SU-DHL-6 (cell line): ENCODE data around the gene IPO8.

Experiments
- EZH2phosphoT487 ChIP-seq: fragments of 200-600 bp; sonication (generic), shearing (Covaris generic); conservative IDR thresholded peaks from 2 replicates; pipeline ENCODE4 v1.6.1; 2018; ENCODE audit warnings: mild to moderate bottlenecking, antibody characterized with exemption, low read length, moderate library complexity, mixed read lengths
- TF ChIP-seq, protein P1 (sequence below): fragments of 200-600 bp; sonication (generic); IDR thresholded peaks from one replicate; pipeline ENCODE4 v1.5.1; 2017; ENCODE audit warnings: antibody characterized with exemption, mild to moderate bottlenecking, low read length, moderate library complexity; ENCODE audit not compliant: insufficient read depth, poor library complexity, severe bottlenecking

DNA sequence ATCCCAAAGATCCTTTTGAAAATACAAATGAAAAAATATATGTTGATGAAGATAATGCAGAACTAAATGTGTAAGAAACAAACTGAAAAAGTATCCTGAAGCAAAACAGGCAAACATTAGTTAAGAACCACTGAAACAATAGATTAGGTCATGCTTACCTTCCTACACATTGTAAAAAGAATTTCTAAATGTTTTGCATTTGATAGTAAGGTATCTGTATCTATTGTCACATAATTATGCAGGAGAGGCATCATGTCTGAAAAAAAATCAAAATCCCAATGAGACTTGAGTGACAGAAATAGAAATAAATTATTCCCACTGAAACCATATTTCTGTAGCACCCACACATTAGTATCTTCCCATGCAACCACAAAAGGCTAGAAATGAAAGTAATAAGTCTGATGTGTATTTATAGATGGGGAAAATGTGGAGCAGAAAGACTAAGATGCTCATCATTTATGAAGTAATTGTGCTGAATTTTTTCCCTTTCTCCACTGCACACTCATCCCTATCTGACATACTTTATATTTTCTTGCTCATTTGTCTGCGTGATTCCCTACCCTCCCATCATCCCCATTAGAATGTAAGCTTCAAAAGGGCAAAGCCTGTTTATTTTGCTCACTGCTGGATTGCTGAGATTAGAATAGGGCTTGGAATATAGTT, 43.5 kb downstream of the IPO8 start:
- TF ChIP-seq, protein P1, sequence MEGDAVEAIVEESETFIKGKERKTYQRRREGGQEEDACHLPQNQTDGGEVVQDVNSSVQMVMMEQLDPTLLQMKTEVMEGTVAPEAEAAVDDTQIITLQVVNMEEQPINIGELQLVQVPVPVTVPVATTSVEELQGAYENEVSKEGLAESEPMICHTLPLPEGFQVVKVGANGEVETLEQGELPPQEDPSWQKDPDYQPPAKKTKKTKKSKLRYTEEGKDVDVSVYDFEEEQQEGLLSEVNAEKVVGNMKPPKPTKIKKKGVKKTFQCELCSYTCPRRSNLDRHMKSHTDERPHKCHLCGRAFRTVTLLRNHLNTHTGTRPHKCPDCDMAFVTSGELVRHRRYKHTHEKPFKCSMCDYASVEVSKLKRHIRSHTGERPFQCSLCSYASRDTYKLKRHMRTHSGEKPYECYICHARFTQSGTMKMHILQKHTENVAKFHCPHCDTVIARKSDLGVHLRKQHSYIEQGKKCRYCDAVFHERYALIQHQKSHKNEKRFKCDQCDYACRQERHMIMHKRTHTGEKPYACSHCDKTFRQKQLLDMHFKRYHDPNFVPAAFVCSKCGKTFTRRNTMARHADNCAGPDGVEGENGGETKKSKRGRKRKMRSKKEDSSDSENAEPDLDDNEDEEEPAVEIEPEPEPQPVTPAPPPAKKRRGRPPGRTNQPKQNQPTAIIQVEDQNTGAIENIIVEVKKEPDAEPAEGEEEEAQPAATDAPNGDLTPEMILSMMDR: no peak
- TF ChIP-seq EZH2phosphoT487: no peak
